ENCODE measurements around the gene TMCC3. TPM values are rescaled to one million over a fixed set of nuclear protein-coding genes. Genes with fewer than 3 reads are reported as not detected.

Gene TMCC3
- total RNA-seq, 3 donors from 2014 or later, result 40.8 to 97.2 (median 92.0) TPM

DNA sequence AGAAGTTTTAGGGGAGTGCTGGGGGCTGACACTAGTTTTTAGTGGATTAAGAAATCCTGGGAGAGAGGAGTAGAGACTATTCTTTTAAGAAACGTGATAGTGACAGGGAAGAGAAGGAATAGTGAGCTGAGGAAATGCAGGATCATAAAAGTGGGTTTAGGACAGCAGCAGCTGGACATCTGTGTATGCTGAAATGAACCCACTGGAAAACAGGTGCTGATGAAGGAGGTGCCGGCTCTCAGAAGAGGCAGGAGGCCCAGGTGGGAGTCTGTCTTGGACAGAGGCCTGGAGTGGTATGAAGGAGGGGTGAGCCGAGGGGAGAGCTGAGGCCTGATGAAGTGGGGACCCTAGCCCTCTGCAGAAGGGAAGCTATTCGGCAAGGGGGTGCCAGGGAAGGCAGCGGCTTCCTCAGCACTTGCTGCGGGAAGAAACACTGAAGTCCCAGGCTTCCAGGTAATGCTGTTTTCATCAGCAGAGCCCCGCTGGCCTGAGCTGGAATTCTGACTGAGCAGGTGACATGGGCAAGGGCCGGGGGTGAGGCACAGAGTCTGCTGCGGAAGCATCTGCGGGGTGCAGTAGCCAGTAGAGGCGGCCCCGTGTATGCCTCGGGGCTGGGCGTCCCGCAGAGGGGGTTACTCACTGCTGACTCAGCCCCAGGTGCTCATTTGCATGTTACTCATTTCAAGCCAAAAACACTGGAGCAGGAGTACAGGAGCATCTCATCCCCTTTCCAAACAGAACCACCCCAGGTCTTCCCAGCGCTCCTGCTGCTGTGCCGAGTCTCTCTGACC lies 89.7 kb downstream of the TMCC3 start:
- Histone ChIP-seq H3K9me3 (no peaks in the 10 kb centered on the region), H3K4me3 (no peak overlapping the region), H3K36me3 (ENCODE audit: low read depth) (no peaks in the 10 kb centered on the region), H3K4me1 (ENCODE audit: low read depth) (peaks cover 20% of the 10 kb centered on the region)
- DNase-seq, result peak; percentile 57 to 83 (median 71)
- TF ChIP-seq, protein P1, sequence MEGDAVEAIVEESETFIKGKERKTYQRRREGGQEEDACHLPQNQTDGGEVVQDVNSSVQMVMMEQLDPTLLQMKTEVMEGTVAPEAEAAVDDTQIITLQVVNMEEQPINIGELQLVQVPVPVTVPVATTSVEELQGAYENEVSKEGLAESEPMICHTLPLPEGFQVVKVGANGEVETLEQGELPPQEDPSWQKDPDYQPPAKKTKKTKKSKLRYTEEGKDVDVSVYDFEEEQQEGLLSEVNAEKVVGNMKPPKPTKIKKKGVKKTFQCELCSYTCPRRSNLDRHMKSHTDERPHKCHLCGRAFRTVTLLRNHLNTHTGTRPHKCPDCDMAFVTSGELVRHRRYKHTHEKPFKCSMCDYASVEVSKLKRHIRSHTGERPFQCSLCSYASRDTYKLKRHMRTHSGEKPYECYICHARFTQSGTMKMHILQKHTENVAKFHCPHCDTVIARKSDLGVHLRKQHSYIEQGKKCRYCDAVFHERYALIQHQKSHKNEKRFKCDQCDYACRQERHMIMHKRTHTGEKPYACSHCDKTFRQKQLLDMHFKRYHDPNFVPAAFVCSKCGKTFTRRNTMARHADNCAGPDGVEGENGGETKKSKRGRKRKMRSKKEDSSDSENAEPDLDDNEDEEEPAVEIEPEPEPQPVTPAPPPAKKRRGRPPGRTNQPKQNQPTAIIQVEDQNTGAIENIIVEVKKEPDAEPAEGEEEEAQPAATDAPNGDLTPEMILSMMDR (IDR thresholded peaks at IDR 0.05), result no peak
- peak; percentile 74 for ATAC-seq
- intact Hi-C loops (cut with DNase I, micrococcal nuclease), result no loop called here

DNA sequence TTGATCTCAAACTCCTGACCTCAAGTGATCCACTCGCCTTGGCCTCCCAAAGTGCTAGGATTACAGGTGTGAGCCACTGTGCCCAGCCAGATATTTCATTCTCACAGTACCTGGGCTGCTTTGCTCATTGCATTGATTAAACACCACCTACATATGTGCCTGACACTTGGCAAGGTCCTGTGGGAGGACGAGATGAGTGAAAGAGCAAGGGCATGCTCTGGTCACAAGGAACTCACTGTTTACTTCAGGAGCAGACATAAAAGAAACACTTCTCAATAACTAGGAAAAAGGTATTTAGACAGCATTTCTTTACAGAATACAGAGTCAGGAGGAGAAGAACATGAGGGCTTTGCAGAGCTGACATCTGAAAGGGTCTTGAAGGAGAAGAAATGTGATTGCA lies 91.7 kb downstream of the TMCC3 start:
- intact Hi-C loops (cut with DNase I, micrococcal nuclease), result no loop called here

DNA sequence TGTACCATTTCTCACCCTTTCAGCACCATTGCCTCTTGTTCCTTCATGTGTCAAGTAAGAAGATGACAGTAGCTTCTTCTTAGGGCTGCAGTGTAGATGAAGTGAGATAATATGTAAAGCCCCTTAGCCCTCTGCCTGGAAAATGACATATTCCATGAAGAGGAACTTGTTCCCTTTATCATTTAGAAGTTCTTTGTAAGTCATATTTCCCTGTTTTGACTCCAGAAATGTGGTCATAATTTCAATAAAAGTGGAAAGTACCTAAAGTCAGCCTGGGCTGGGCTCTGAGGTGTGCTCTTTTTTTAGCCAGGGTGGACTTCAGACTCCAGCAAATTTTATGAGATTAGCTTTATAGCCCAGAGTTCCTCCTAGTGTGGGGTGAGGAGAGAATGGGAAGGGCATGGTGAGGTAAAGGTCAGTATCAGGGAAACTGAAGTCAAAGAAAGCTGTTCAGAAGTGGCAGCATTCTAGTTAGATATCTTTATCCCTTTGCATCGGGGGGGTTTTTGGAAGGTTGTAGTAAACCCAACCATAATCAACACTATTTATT lies 92.5 kb downstream of the TMCC3 start:
- DNase-seq, result peak in 1 of 3 donors; percentile 72
- TF ChIP-seq, protein P1 (IDR thresholded peaks at IDR 0.05), result no peak
- peak; percentile 89 for ATAC-seq
- no peaks in the 10 kb centered on the region for H3K9me3 ChIP-seq
- intact Hi-C loops (cut with DNase I, micrococcal nuclease), result no loop called here
- no peak overlapping the region for H3K4me3 ChIP-seq
- no peaks in the 10 kb centered on the region for H3K36me3 ChIP-seq (ENCODE audit: low read depth)
- peaks cover 20% of the 10 kb centered on the region for H3K4me1 ChIP-seq (ENCODE audit: low read depth)

More for the DNA sequence above, 91.7 kb downstream of the TMCC3 start:
- TF ChIP-seq, protein P1 (IDR thresholded peaks at IDR 0.05), result no peak
- H3K36me3 ChIP-seq (ENCODE audit: low read depth), result no peaks in the 10 kb centered on the region
- H3K9me3 ChIP-seq, result no peaks in the 10 kb centered on the region
- no peak overlapping the region for H3K4me3 ChIP-seq
- H3K4me1 ChIP-seq (ENCODE audit: low read depth), result peaks cover 20% of the 10 kb centered on the region
- DNase-seq, result peak in 1 of 3 donors; percentile 43
- ATAC-seq, result peak; percentile 40

DNA sequence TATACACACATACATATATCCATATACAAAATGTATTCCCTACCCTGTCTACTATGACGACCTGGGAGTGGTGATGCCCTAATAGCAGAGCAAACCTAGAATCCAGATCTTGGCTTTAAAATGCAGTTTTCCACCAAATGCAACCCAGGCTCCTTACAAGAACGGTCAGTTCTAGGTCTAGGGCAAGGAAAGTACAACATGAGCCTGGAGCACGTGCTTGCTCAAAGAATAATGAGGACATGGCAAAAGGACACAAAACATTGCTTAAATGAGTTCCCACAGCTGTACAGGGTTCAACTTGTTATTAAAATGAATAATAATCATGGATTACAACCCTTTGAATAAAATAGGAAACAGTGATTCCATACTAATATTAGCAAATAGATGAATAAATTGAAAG lies 94.7 kb downstream of the TMCC3 start:
- H3K4me3 ChIP-seq, result no peak overlapping the region
- TF ChIP-seq, protein P1 (IDR thresholded peaks at IDR 0.05), result no peak
- intact Hi-C loops (cut with DNase I, micrococcal nuclease), result no loop called here
- DNase-seq (no peak), ATAC-seq (no peak)
- no peaks in the 10 kb centered on the region for H3K36me3 ChIP-seq (ENCODE audit: low read depth)
- H3K4me1 ChIP-seq (ENCODE audit: low read depth), result peaks cover 10% of the 10 kb centered on the region
- no peaks in the 10 kb centered on the region for H3K9me3 ChIP-seq

DNA sequence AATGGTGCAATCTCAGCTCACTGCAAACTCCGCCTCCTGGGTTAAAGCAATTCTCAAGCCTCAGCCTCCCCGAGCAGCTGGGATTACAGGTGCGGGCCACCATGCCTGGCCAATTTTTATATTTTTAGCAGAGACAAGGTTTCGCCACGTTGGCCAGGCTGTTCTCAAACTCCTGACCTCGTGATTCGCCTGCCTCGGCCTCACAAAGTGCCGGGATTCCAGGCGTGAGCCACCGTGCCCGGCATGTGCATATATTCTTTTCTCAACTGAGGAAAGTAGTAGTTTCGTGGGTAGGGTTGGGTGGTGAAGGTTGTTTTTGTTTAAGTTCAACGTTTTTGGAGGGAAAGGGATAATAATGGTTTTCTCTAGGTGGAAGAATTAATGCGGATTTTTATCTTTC lies 96.5 kb downstream of the TMCC3 start:
- Histone ChIP-seq H3K36me3 (ENCODE audit: low read depth) (no peaks in the 10 kb centered on the region), H3K4me1 (ENCODE audit: low read depth) (peaks cover under 1% of the 10 kb centered on the region), H3K9me3 (no peaks in the 10 kb centered on the region), H3K4me3 (no peak overlapping the region)
- intact Hi-C loops (cut with DNase I, micrococcal nuclease), result no loop called here
- DNase-seq, result no peak
- ATAC-seq, result no peak
- TF ChIP-seq, protein P1 (IDR thresholded peaks at IDR 0.05), result no peak

Measured in mucosa of descending colon (tissue), 3 donors.